ENCODE measurements around the gene TST.
A peak's percentile ranks its signal among the peaks of the same experiment; 100 is the strongest.

TST gene

GRCh38 chr22:37032535-37033460 is 13.6 kb upstream of the TST start:
- DNase-seq (ENCODE audit: extremely low read depth in 1 of 2, low read depth in 1 of 2): no peak

DNA sequence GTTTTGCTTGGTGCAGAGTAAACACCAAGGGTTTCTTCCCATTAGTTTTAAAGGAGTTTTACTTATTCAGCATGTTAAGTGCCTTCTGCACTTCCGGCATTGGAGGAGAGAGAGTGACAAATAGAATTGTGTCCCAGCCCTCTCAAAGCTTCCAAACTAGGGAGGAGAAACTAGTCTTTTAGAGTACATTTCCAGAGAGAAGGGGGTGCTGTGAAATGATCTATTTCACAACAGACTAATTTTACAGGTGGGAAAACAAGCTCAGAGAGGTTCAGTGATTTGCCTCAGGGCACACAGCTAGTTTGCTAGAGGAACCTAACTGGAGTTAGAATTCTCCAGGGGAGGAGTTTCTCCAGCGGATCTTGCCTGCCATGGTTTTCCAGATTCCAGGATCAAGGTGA is 12.9 kb upstream of the TST start:
- no peak for DNase-seq (ENCODE audit: extremely low read depth in 1 of 2, low read depth in 1 of 2)

DNA sequence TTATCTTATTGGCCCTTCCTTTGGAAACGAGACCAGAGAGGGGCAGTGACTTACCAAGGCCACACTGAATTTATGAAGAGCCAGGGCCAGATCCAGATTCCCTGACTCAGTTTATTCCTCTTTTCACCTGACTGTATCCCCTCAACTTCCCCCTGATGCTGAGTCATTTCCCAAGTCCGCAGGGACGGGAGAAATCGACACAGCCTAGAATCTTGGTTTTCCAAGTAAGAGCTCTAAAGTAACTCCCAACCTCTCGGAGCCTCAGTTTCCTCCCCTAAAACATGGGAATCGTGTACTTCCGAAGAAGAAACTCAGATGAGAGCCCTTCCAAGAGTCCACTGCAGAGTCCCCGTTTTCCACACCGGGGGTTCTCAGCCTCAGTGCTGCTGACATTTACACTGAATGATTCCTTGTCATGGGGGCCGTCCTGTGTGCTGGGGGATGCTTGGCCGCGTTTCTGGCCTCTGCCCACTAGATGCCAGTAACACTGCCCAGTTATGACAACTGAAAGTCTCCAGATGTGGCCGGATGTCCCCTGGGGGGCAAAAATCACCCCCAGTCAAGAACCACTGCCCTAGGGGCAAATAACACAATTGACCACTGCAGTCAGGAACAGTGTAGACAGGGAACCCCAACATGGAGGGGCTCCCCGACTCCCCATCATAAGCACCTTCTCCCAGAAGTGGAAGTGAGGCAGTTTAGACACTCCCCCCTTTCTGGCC is 11.5 kb upstream of the TST start:
- DNase-seq (ENCODE audit: extremely low read depth in 1 of 2, low read depth in 1 of 2): no peak

GRCh38 chr22:37028692-37029674 is 9.7 kb upstream of the TST start:
- no peak for DNase-seq (ENCODE audit: extremely low read depth in 1 of 2, low read depth in 1 of 2)

DNA sequence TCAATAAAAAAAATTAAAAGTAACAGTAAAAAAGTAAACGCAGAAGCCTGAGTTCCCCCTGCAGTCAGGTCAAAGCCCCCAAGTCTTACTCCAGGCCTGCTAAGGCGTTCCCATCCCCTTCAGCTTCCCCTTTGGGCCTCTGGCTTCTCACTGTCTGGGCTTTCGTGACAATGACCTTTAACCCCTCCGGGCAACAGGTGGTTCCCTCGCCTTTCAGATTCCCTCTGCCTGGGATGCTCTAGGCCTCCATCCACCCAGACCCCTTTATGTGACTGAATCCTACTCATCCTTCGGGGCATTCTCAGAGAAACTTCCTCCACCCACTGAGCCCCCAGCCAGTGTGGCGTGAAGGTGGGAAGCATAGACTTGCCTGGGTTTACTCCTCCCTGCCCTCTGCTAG is 8.3 kb upstream of the TST start:
- DNase-seq (ENCODE audit: extremely low read depth in 1 of 2, low read depth in 1 of 2): no peak

DNA sequence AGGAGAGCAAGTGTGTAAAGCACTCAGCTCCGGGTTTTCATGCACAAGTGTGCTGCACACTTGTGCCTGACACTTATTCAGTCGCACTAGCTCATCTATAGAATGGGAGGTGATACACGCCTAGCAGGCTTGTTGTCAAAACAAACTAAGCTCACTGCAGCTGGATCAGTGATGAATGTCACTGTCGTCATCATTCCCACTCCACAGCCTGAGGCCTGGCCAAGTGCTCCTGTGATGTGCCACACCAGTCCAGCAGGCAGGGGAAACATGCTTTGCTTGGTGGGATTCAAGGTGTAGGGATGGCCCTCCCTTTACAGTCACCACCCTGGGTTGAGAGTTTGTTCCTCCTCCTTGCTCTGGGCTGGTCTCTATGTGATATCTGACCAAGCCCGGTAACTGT is 7.1 kb upstream of the TST start:
- no peak for DNase-seq (ENCODE audit: extremely low read depth in 1 of 2, low read depth in 1 of 2)

- DNase-seq (ENCODE audit: extremely low read depth in 1 of 2, low read depth in 1 of 2): no peak
Observed at GRCh38 chr22:37025500-37026070, 6.3 kb upstream of the TST start.

DNA sequence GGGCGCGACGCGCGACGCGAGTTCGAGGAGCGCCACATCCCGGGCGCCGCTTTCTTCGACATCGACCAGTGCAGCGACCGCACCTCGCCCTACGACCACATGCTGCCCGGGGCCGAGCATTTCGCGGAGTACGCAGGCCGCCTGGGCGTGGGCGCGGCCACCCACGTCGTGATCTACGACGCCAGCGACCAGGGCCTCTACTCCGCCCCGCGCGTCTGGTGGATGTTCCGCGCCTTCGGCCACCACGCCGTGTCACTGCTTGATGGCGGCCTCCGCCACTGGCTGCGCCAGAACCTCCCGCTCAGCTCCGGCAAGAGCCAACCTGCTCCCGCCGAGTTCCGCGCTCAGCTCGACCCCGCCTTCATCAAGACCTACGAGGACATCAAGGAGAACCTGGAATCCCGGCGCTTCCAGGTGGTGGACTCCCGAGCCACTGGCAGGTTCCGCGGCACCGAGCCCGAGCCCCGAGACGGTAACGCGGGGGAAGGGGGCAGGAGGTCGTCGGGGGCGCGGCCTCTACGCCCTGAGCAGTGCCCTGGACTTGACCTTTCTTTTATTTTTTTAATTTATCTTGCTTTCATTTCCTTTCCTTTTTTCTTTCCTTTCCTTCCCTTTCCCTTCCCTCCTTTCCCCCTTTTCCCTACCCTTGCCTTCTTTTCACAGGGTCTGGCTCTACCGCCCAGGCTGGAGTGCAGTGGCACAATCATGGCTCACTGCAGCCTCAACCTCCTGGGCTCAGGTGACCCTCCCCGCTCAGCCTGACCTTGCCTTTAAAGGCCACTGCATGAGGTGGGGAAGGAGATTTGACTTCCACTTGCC is 5.3 kb upstream of the TST start:
- no peak for DNase-seq (ENCODE audit: extremely low read depth in 1 of 2, low read depth in 1 of 2)

- DNase-seq (ENCODE audit: extremely low read depth in 1 of 2, low read depth in 1 of 2): no peak
Observed at GRCh38 chr22:37023743-37024338, 4.6 kb upstream of the TST start.

- DNase-seq (ENCODE audit: extremely low read depth in 1 of 2, low read depth in 1 of 2): no peak
Observed at GRCh38 chr22:37022483-37023337, 3.5 kb upstream of the TST start.

GRCh38 chr22:37021710-37022482 is 2.6 kb upstream of the TST start:
- peak; percentile 10 to 39 for DNase-seq (ENCODE audit: extremely low read depth in 1 of 2, low read depth in 1 of 2)

DNA sequence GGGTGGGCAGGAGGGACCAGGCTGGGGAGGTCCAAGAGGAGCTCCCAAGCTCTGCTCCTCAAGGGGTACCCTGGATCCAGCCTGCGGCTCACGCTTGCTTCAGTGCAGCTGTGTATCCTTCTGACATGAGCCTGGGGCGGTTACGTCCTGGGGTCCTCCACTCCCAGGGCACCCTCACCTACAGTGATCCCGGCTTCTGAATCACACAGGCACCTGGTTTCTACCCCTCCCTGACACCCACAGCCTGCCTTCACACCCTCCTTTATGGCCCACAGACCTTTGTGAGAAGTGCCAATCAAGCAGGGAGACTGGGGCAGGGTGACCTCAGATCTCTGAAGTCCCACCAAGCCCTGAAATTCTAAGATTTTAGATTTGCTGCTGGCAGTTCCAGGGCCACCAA is 1.8 kb upstream of the TST start:
- no peak for DNase-seq (ENCODE audit: extremely low read depth in 1 of 2, low read depth in 1 of 2)

DNA sequence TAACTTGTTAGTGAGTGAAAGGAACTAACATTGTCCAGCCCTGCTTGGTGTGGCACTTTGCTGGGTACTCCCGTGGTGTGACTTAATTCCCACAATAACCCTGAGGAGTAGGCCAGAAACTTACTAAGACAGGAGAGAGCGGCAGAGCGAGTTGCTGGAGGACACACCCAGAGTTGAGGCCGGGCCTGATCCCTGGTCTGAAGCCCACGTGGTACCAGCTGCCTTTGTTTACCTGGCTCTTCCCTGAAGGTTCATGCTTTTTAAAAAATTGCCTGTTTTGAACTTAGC is 889 bp upstream of the TST start:
- no peak for DNase-seq (ENCODE audit: extremely low read depth in 1 of 2, low read depth in 1 of 2)

DNA sequence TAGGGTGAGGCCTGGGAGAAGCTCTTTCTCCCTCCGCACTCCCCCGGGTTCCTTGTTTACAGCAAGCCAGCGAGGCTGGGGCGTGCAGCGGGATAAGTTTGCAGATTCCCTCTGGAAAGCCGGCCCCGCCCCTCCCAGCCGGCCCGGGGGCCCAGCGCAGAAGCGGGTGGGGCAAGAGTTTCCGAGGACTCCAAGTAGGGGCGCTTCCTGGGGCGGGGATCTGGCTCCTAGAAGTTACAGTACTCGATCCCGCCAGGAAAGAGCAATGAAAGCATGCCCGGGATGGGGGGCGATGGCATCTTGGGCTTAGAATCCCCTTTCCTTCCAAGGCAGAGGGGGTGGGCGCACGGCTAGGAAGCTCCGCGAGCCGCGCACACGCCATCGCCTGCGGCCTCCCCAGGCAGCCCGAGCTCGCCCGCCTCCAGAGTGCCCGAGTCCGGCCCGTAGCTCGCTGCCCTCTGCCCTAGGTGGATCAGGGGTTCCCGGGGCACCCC is 385 bp downstream of the TST start:
- no peak for DNase-seq (ENCODE audit: extremely low read depth in 1 of 2, low read depth in 1 of 2)

DNA sequence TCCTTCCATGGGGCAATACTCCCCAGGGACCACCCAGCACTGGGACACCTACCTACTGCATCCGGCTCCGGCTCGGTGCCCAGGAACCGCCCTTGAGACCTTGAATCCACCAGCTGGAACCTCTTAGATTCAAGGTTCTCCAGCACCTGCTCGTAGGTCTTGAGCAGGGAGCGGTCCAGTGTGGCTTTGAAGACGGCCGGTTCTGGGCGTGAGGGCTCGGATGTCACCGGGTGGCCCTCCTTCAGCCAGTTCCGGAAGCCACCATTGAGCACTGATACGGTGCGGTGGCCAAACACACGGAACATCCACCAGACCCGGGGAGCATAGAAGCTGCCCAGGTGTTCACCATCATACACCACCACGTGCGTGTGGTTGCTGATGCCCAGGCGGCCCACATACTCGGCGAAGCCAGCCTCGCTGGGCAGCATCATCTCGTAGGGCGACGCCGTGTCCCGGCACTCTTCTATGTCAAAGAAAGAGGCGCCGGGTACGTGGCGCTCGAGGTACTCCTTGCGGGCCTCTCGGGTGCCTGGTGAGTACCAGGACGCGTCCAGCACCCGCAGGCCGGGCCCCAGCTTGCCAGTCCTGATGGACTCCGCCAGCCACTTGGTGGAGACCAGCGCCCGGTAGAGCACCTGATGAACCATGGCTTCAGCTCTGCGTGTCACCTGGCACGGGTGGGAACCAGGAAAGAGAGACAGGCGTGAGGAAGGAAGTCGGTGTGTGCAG is 997 bp downstream of the TST start:
- no peak for DNase-seq (ENCODE audit: extremely low read depth in 1 of 2, low read depth in 1 of 2)

DNA sequence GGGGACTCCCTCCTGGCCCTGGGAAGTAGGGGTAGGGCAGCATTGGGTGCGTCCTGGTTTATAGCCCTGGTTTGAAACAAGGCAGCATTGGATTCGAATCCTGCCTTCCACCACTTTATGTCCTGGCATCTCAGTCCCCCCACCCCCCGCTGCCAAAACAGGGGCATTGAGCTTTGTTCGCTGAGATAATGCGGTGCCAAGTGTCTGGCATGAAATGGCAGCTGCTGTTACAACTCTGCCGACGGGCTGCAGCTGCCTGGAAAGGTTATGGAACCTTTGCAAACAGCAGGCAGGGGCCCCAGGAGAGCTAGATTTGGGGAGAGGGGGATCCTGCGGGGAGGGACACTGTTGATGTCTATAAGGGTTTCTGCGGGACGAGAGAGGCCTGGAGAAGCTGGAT is 1.9 kb downstream of the TST start:
- DNase-seq (ENCODE audit: extremely low read depth in 1 of 2, low read depth in 1 of 2): no peak

All from activated CD8-positive, alpha-beta memory T cell treated with anti-CD3 and anti-CD28 coated beads for 1 hour (primary cell).